Mesenchymal stem cell (in vitro differentiated cells and primary cell): ENCODE measurements around the gene PSMB11.
"Not testable (repeated sequence)": the region's sequence is repeated elsewhere in the genome, so short reads cannot be mapped to it uniquely, and the experiment has no call there.

Experiments
- DNase-seq: peaks from one replicate; pipeline ENCODE4 v3.0.0-alpha.2; 2013
- H2AFZ ChIP-seq: one replicate; pipeline ENCODE4 v1.6.1; 2013; ENCODE audit warnings: low read depth, mild to moderate bottlenecking, control low read depth, inconsistent platforms, low read length, moderate library complexity
- H2AK5ac ChIP-seq: 2 replicates; pipeline ENCODE4 v1.6.1; 2013; ENCODE audit warnings: low read length, moderate library complexity, mild to moderate bottlenecking, inconsistent platforms; ENCODE audit not compliant: severe bottlenecking
- H2BK120ac ChIP-seq: one replicate; pipeline ENCODE4 v1.6.1; 2013; ENCODE audit warnings: low read depth, mild to moderate bottlenecking, inconsistent platforms, low read length, moderate library complexity
- H2BK12ac ChIP-seq, 2 experiments: one replicate each; pipeline ENCODE4 v1.6.1; 2013; ENCODE audit warnings: inconsistent platforms in 2 of 2, low read length in 2 of 2, mild to moderate bottlenecking in 2 of 2, moderate library complexity in 2 of 2, control low read depth in 1 of 2
- H2BK15ac ChIP-seq: one replicate; pipeline ENCODE4 v1.6.1; 2013; ENCODE audit warnings: mild to moderate bottlenecking, low read depth, inconsistent platforms; ENCODE audit not compliant: poor library complexity, severe bottlenecking
- H2BK5ac ChIP-seq: 2 replicates; pipeline ENCODE4 v1.6.1; 2013; ENCODE audit warnings: low read depth, mild to moderate bottlenecking, low read length, control low read depth, inconsistent platforms; ENCODE audit not compliant: poor library complexity, severe bottlenecking
- H3K14ac ChIP-seq, 2 experiments: one replicate each; pipeline ENCODE4 v1.6.1; 2013; ENCODE audit warnings: inconsistent platforms in 2 of 2, low read length in 2 of 2, control low read depth in 1 of 2, mild to moderate bottlenecking in 1 of 2, moderate library complexity in 1 of 2
- H3K18ac ChIP-seq, 2 experiments: one replicate each; pipeline ENCODE4 v1.6.1; 2013; ENCODE audit warnings: inconsistent platforms in 2 of 2, low read length in 2 of 2, control low read depth in 1 of 2, low read depth in 1 of 2, mild to moderate bottlenecking in 1 of 2
- H3K23ac ChIP-seq, 2 experiments: one replicate each; pipeline ENCODE4 v1.6.1; 2013; ENCODE audit warnings: inconsistent platforms in 2 of 2, low read length in 2 of 2, mild to moderate bottlenecking in 2 of 2, moderate library complexity in 2 of 2, control low read depth in 1 of 2
- H3K27ac ChIP-seq: 2 replicates; pipeline ENCODE4 v1.5.1; 2013; ENCODE audit warnings: mild to moderate bottlenecking, moderate library complexity, low read length, control low read depth, inconsistent platforms; ENCODE audit not compliant: poor library complexity, severe bottlenecking
- H3K27me3 ChIP-seq, 2 experiments: 2 replicates each; pipeline versions ENCODE4 v1.6.1 to v1.7.0; 2013; ENCODE audit warnings: low read length in 2 of 2, mild to moderate bottlenecking in 2 of 2, moderate library complexity in 2 of 2, control low read depth in 1 of 2, inconsistent platforms in 1 of 2; ENCODE audit not compliant: control insufficient read depth in 1 of 2, insufficient read depth in 1 of 2
- H3K36me3 ChIP-seq, 2 experiments: 2 replicates each; pipeline versions ENCODE4 v1.6.1 to v1.7.0; 2013; ENCODE audit warnings: low read length in 2 of 2, control low read depth in 1 of 2, inconsistent platforms in 1 of 2, low read depth in 1 of 2, mild to moderate bottlenecking in 1 of 2; ENCODE audit not compliant: insufficient read depth in 2 of 2, control insufficient read depth in 1 of 2
- H3K4ac ChIP-seq, 2 experiments: one replicate each; pipeline ENCODE4 v1.6.1; 2013; ENCODE audit warnings: inconsistent platforms in 2 of 2, low read length in 2 of 2, mild to moderate bottlenecking in 2 of 2, moderate library complexity in 2 of 2, control low read depth in 1 of 2, low read depth in 1 of 2
- H3K4me1 ChIP-seq: 2 replicates; pipeline ENCODE4 v1.6.1; 2013; ENCODE audit warnings: low read depth, low read length, control low read depth; ENCODE audit not compliant: control insufficient read depth, insufficient read depth
- H3K4me2 ChIP-seq: 2 replicates; pipeline ENCODE4 v1.6.1; 2013; ENCODE audit warnings: low read length, mild to moderate bottlenecking, inconsistent platforms; ENCODE audit not compliant: poor library complexity, severe bottlenecking
- H3K4me3 ChIP-seq, 2 experiments: 2 replicates each; pipeline versions ENCODE4 v1.5.1 to v1.7.0; 2013; ENCODE audit warnings: low read length in 2 of 2, mild to moderate bottlenecking in 2 of 2, control low read depth in 1 of 2, low read depth in 1 of 2; ENCODE audit not compliant: insufficient read depth in 1 of 2
- H3K79me1 ChIP-seq: replicated peaks from 2 replicates; pipeline ENCODE4 v1.6.1; 2013; ENCODE audit warnings: mild to moderate bottlenecking, control low read depth, low read length, inconsistent platforms; ENCODE audit not compliant: poor library complexity, severe bottlenecking
- H3K9ac ChIP-seq: 2 replicates; pipeline ENCODE4 v1.7.0; 2013; ENCODE audit warnings: mild to moderate bottlenecking, low read length, moderate library complexity
- H3K9me3 ChIP-seq: 2 replicates; pipeline ENCODE4 v1.7.0; 2013; ENCODE audit warnings: mild to moderate bottlenecking, low read length; ENCODE audit not compliant: control insufficient read depth
- H4K8ac ChIP-seq: one replicate; pipeline ENCODE4 v1.6.1; 2013; ENCODE audit warnings: inconsistent platforms, mild to moderate bottlenecking, low read length, moderate library complexity
- H4K91ac ChIP-seq: one replicate; pipeline ENCODE4 v1.6.1; 2013; ENCODE audit warnings: mild to moderate bottlenecking, low read length, inconsistent platforms
- WGBS: methylation state at CpG from one replicate; pipeline ENCODE4 v1.1.7; 2013; ENCODE audit warnings: mixed read lengths; 5-methylcytosine and 5-hydroxymethylcytosine counted together

Gene PSMB11

GRCh38 chr14:23009483-23009938, 32.5 kb upstream of the PSMB11 start:
- Histone ChIP-seq H2BK15ac (no peak overlapping the region), H3K4ac (no peak overlapping the region), H2AK5ac (no peak overlapping the region), H3K9ac (peak overlapping the region; percentile 89), H3K9me3 (no peaks in the 10 kb centered on the region), H3K27ac (no peak overlapping the region), H3K18ac (no peak overlapping the region), H2BK5ac (no peak overlapping the region), H2AFZ (no peak overlapping the region), H3K14ac (no peak overlapping the region), H4K91ac (no peak overlapping the region), H3K27me3 (no peaks in the 10 kb centered on the region), H3K36me3 (no peaks in the 10 kb centered on the region), H3K79me1 (no peaks in the 10 kb centered on the region), H2BK120ac (no peak overlapping the region), H3K23ac (no peak overlapping the region), H2BK12ac (no peak overlapping the region), H3K4me2 (peak overlapping the region; percentile 87), H3K4me1 (peaks cover 1% of the 10 kb centered on the region), H3K4me3 (peak overlapping the region in 1 of 2 experiments; percentile 74), H4K8ac (peak overlapping the region; percentile 80)
- WGBS, result 85% methylated on average over 3 of the region's 8 CpGs
- no peak for DNase-seq

DNA sequence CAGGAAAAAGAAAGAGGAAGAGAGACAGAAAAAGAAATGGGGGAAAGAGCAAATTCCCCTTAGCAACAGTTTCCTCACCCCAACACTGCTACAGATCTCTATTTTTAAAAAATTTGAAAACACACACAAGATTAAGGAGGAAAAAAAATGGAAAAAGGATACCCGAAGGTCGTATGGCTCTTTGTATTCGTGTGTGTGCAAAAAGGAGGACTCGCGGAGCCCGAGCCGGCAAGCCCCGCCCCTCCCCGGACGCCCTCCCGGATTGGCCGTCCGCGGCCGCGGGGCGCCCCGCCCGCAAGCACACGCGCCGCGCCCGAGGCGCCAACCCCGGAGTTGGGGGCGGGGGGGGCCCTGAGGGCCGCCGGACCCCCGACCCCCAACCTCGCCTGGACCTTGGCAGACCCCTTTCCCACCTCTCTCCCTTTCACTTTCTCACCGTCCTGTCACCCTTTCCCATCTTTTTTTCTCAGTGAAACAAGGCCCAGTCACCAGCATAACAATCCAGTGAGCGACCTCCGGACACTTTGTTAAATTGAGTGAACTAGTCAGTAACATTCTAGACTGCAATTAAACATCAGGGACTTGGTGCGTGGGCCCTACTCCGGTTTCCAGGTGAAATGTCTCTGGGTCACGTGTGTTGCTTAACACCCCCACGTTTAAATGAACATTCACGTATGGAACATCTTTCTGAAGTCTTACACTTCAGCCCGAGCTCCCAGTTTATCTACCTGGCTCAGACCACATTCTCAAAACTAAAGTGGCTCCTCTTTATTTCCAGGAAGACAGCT, 31.9 kb upstream of the PSMB11 start, which contains the start of gene C14orf93:
C14orf93 (minus strand) TSS at position 205 of the 788 bp plus-strand sequence. CDS start 11,120 bp downstream, outside the sequence.
- Histone ChIP-seq H3K79me1 (no peaks in the 10 kb centered on the region), H3K4me1 (peaks cover 1% of the 10 kb centered on the region), H2BK120ac (peak within 1 kb of the TSS; percentile 42), H4K91ac (no peak within 1 kb of the TSS), H2BK12ac (no peak within 1 kb of the TSS), H2BK15ac (no peak within 1 kb of the TSS), H2BK5ac (peak within 1 kb of the TSS; percentile 57), H2AK5ac (no peak within 1 kb of the TSS), H3K14ac (no peak within 1 kb of the TSS), H3K18ac (peak within 1 kb of the TSS in 1 of 2 experiments; percentile 84), H3K27me3 (no peaks in the 10 kb centered on the region), H3K4me3 (peak within 1 kb of the TSS; percentile 59 to 74), H2AFZ (peak within 1 kb of the TSS; percentile 77), H3K9me3 (no peaks in the 10 kb centered on the region), H3K4me2 (peak within 1 kb of the TSS; percentile 87), H3K9ac (peak within 1 kb of the TSS; percentile 89), H3K36me3 (no peaks in the 10 kb centered on the region), H3K23ac (no peak within 1 kb of the TSS), H3K27ac (no peak within 1 kb of the TSS), H4K8ac (peak within 1 kb of the TSS; percentile 80), H3K4ac (peak within 1 kb of the TSS in 1 of 2 experiments; percentile 79)
- WGBS, result 10% methylated on average over 35 of the region's 40 CpGs
- peak; percentile 58 for DNase-seq

GRCh38 chr14:23013054-23013748, 28.8 kb upstream of the PSMB11 start:
- no peak overlapping the region for H4K8ac ChIP-seq
- no peak overlapping the region for H3K18ac ChIP-seq
- no peaks in the 10 kb centered on the region for H3K36me3 ChIP-seq
- H3K4me1 ChIP-seq, result peaks cover 1% of the 10 kb centered on the region
- H3K9ac ChIP-seq, result no peak overlapping the region
- DNase-seq, result no peak
- H2BK5ac ChIP-seq, result no peak overlapping the region
- H3K4ac ChIP-seq, result no peak overlapping the region
- H4K91ac ChIP-seq, result no peak overlapping the region
- H3K23ac ChIP-seq, result peak overlapping the region in 1 of 2 experiments; percentile 31
- no peak overlapping the region for H2AK5ac ChIP-seq
- WGBS, result 76% methylated on average over 6 of the region's 6 CpGs
- H3K9me3 ChIP-seq, result no peaks in the 10 kb centered on the region
- no peak overlapping the region for H3K27ac ChIP-seq
- H2BK15ac ChIP-seq, result no peak overlapping the region
- no peaks in the 10 kb centered on the region for H3K79me1 ChIP-seq
- H3K4me3 ChIP-seq, result no peak overlapping the region
- H3K4me2 ChIP-seq, result no peak overlapping the region
- no peak overlapping the region for H2BK120ac ChIP-seq
- no peaks in the 10 kb centered on the region for H3K27me3 ChIP-seq
- H2BK12ac ChIP-seq, result no peak overlapping the region
- no peak overlapping the region for H2AFZ ChIP-seq
- no peak overlapping the region for H3K14ac ChIP-seq

GRCh38 chr14:23013749-23014054, 28.3 kb upstream of the PSMB11 start:
- WGBS, result 89% methylated on average over 3 of the region's 5 CpGs
- not testable (repeated sequence) for H3K23ac ChIP-seq

More at GRCh38 chr14:23013749-23014054, 28.3 kb upstream of the PSMB11 start:
- not testable (repeated sequence) for H2BK12ac ChIP-seq, H3K36me3 ChIP-seq, H2AK5ac ChIP-seq, H2BK120ac ChIP-seq, H3K9ac ChIP-seq, H3K4me1 ChIP-seq, H2AFZ ChIP-seq, H2BK15ac ChIP-seq, H3K27me3 ChIP-seq, H4K8ac ChIP-seq, H3K4me3 ChIP-seq, H3K9me3 ChIP-seq, H3K79me1 ChIP-seq, H3K27ac ChIP-seq, H4K91ac ChIP-seq, H3K4me2 ChIP-seq, H3K18ac ChIP-seq, H3K14ac ChIP-seq, DNase-seq, H3K4ac ChIP-seq, H2BK5ac ChIP-seq
